Measurements from ENCODE around the gene LHFPL3.

- no peak for TF ChIP-seq CTCF (IDR thresholded peaks at IDR 0.05; ENCODE audit: poor library complexity, severe bottlenecking)
- TF ChIP-seq SMC3 (conservative IDR thresholded peaks at IDR 0.05; ENCODE audit: poor library complexity), result no peak
- no peak for TF ChIP-seq MXI1 (conservative IDR thresholded peaks at IDR 0.05; ENCODE audit: poor library complexity, severe bottlenecking)
- TF ChIP-seq TAF1 (IDR thresholded peaks at IDR 0.05; ENCODE audit: low read depth), result no peak
- TF ChIP-seq REST (IDR thresholded peaks at IDR 0.05; ENCODE audit: borderline replicate concordance), result no peak
- TF ChIP-seq EZH2 (IDR thresholded peaks at IDR 0.05; ENCODE audit: borderline replicate concordance, insufficient read depth, low read length, poor library complexity, severe bottlenecking), result no peak
- TF ChIP-seq EP300 (conservative IDR thresholded peaks at IDR 0.05; ENCODE audit: poor library complexity, severe bottlenecking), result no peak
- TF ChIP-seq POLR2AphosphoS5 (IDR thresholded peaks at IDR 0.05), result no peak
These were observed 349.2 kb downstream of the LHFPL3 start for GRCh38 chr7:104677587-104677986.
